SK-N-SH (cell line): ENCODE results near the gene NEK2.

Source experiments
- ELF1 ChIP-seq: IDR thresholded peaks from 2 replicates; pipeline ENCODE4 v1.4.0; 2012
- EP300 ChIP-seq, 2 experiments: IDR thresholded peaks; 2 replicates each; pipeline versions ENCODE4 v1.4.0 to v1.6.1; 2012; ENCODE audit warnings: borderline replicate concordance in 1 of 2, low read depth in 1 of 2, low read length in 1 of 2
- EZH2phosphoT487 ChIP-seq: fragments of 200-600 bp; sonication (generic); IDR thresholded peaks from 2 replicates; pipeline ENCODE4 v1.6.1; 2017; ENCODE audit warnings: low read depth, mixed run types, mild to moderate bottlenecking, antibody characterized with exemption, moderate library complexity, borderline replicate concordance
- GABPA ChIP-seq: IDR thresholded peaks from 2 replicates; pipeline ENCODE4 v1.4.0; 2012; ENCODE audit warnings: low read depth, mild to moderate bottlenecking
- MAX ChIP-seq: IDR thresholded peaks from 2 replicates; pipeline ENCODE4 v1.4.0; 2012; ENCODE audit warnings: low read depth
- POLR2AphosphoS5 ChIP-seq: IDR thresholded peaks from 2 replicates; pipeline ENCODE4 v1.6.1; 2012; ENCODE audit warnings: low read depth, low read length
- REST ChIP-seq: IDR thresholded peaks from 2 replicates; pipeline ENCODE4 v1.6.1; 2012; ENCODE audit warnings: mild to moderate bottlenecking, low read depth, low read length, moderate library complexity
- TEAD4 ChIP-seq: IDR thresholded peaks from 2 replicates; pipeline ENCODE4 v1.4.0; 2012; ENCODE audit warnings: mild to moderate bottlenecking, borderline replicate concordance; ENCODE audit not compliant: insufficient read depth
- YY1 ChIP-seq: IDR thresholded peaks from 2 replicates; pipeline ENCODE4 v1.4.0; 2012; ENCODE audit warnings: low read depth, mild to moderate bottlenecking
- TF ChIP-seq, protein P1 (sequence below): fragments of 200-600 bp; sonication (generic); IDR thresholded peaks from 2 replicates; pipeline ENCODE4 v1.6.1; 2017; ENCODE audit warnings: antibody characterized with exemption, mild to moderate bottlenecking, moderate library complexity
- TF ChIP-seq, protein P2 (sequence below): fragments of 150-350 bp; IDR thresholded peaks from 2 replicates; pipeline ENCODE4 v1.6.1; 2017; ENCODE audit warnings: antibody characterized with exemption, low read length, low read depth, borderline replicate concordance

DNA sequence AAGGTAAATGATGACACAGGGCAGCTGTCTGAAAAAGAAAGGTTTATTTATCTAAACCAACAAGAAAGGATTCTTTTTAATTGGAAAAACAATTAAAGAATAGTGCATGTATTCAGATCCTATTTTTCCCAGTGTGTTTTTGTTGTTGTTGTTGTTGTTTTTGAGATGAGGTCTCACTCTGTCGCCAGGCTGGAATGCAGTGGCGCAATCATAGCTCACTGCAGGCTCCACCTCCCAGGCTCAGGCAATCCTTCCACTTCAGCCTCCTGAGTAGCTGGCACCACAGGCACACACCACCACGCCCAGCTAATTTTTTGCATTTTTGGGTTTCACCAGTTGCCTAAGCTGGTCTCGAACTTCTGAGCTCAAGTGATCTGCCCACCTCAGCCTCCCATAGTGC, 22.1 kb downstream of the NEK2 start:
- TF ChIP-seq EZH2phosphoT487 (no peak), TEAD4 (no peak), EP300 (IDR thresholded peaks at IDR 0.05; ENCODE audit: borderline replicate concordance in 1 of 2, low read depth in 1 of 2, low read length in 1 of 2) (no peak), MAX (no peak), YY1 (no peak), GABPA (no peak), ELF1 (no peak), POLR2AphosphoS5 (no peak), REST (no peak)
- TF ChIP-seq, protein P1, sequence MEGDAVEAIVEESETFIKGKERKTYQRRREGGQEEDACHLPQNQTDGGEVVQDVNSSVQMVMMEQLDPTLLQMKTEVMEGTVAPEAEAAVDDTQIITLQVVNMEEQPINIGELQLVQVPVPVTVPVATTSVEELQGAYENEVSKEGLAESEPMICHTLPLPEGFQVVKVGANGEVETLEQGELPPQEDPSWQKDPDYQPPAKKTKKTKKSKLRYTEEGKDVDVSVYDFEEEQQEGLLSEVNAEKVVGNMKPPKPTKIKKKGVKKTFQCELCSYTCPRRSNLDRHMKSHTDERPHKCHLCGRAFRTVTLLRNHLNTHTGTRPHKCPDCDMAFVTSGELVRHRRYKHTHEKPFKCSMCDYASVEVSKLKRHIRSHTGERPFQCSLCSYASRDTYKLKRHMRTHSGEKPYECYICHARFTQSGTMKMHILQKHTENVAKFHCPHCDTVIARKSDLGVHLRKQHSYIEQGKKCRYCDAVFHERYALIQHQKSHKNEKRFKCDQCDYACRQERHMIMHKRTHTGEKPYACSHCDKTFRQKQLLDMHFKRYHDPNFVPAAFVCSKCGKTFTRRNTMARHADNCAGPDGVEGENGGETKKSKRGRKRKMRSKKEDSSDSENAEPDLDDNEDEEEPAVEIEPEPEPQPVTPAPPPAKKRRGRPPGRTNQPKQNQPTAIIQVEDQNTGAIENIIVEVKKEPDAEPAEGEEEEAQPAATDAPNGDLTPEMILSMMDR = no peak
- TF ChIP-seq, protein P2, sequence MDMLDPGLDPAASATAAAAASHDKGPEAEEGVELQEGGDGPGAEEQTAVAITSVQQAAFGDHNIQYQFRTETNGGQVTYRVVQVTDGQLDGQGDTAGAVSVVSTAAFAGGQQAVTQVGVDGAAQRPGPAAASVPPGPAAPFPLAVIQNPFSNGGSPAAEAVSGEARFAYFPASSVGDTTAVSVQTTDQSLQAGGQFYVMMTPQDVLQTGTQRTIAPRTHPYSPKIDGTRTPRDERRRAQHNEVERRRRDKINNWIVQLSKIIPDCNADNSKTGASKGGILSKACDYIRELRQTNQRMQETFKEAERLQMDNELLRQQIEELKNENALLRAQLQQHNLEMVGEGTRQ = no peak
